ENCODE results near the gene CDC42BPA.

The CDC42BPA gene

GRCh38 chr1:226976276-226976977 is 341.9 kb downstream of the CDC42BPA start:
- no peak for DNase-seq

- no peak for DNase-seq
Observed at GRCh38 chr1:226975259-226976250, 342.7 kb downstream of the CDC42BPA start.

GRCh38 chr1:226974544-226975258 is 343.6 kb downstream of the CDC42BPA start:
- no peak for DNase-seq

- no peak for DNase-seq
Observed at GRCh38 chr1:226973898-226974543, 344.3 kb downstream of the CDC42BPA start.

GRCh38 chr1:226973371-226973897 is 344.9 kb downstream of the CDC42BPA start:
- DNase-seq = peak; percentile 89

- DNase-seq = no peak
Observed at GRCh38 chr1:226972931-226973330, 345.4 kb downstream of the CDC42BPA start.

GRCh38 chr1:226971765-226972164 is 346.5 kb downstream of the CDC42BPA start:
- no peak for DNase-seq

GRCh38 chr1:226967665-226968064 is 350.6 kb downstream of the CDC42BPA start:
- no peak for DNase-seq

GRCh38 chr1:226966683-226967082 is 351.6 kb downstream of the CDC42BPA start:
- DNase-seq = no peak

GRCh38 chr1:226965581-226966440 is 352.5 kb downstream of the CDC42BPA start:
- no peak for DNase-seq

GRCh38 chr1:226964611-226965486 is 353.4 kb downstream of the CDC42BPA start:
- no peak for DNase-seq

- no peak for DNase-seq
Observed at GRCh38 chr1:226964068-226964425, 354.2 kb downstream of the CDC42BPA start.

GRCh38 chr1:226962421-226963391 is 355.6 kb downstream of the CDC42BPA start:
- DNase-seq = no peak

- no peak for DNase-seq
Observed at GRCh38 chr1:226960944-226961765, 357.1 kb downstream of the CDC42BPA start.

- DNase-seq = no peak
Observed at GRCh38 chr1:226960256-226960655, 358.0 kb downstream of the CDC42BPA start.

- no peak for DNase-seq
Observed at GRCh38 chr1:226958300-226958699, 360.0 kb downstream of the CDC42BPA start.

GRCh38 chr1:226957714-226958113 is 360.6 kb downstream of the CDC42BPA start:
- DNase-seq = no peak
